ENCODE measurements around the gene THEM5.

DNA sequence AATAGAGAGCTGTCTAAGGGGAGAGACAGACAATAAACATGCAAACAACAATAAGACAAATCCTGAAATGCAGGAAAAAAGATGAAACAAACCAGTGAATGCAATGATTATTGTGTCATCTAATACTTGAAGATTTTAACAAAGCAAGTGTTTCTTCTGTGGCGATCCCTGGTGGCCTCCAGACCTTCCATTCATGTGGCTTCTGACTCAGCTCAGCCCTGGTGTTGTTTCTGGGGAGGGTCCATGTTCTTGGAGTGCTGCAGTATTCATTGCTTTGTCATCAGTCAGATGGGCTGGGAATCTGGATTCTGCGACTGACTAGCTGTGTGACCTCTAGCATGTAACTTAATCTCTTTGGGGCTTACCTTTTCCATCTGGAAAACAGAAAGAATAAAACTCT lies 12.4 kb downstream of the THEM5 start:
- TF ChIP-seq, protein P1, sequence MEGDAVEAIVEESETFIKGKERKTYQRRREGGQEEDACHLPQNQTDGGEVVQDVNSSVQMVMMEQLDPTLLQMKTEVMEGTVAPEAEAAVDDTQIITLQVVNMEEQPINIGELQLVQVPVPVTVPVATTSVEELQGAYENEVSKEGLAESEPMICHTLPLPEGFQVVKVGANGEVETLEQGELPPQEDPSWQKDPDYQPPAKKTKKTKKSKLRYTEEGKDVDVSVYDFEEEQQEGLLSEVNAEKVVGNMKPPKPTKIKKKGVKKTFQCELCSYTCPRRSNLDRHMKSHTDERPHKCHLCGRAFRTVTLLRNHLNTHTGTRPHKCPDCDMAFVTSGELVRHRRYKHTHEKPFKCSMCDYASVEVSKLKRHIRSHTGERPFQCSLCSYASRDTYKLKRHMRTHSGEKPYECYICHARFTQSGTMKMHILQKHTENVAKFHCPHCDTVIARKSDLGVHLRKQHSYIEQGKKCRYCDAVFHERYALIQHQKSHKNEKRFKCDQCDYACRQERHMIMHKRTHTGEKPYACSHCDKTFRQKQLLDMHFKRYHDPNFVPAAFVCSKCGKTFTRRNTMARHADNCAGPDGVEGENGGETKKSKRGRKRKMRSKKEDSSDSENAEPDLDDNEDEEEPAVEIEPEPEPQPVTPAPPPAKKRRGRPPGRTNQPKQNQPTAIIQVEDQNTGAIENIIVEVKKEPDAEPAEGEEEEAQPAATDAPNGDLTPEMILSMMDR (IDR thresholded peaks at IDR 0.05; ENCODE audit: low read length), result no peak
- TF ChIP-seq EZH2phosphoT487 (IDR thresholded peaks at IDR 0.05; ENCODE audit: low read length), result no peak

Measured in MM.1S (cell line).